Gastrocnemius medialis (tissue), 4 donors: Measurements from ENCODE around the gene FAAP20.

Source experiments
- CTCF ChIP-seq, 5 experiments: fragments of 450-650 bp in 3 of 5; fragments of 200-600 bp in 2 of 5; sonication (generic) in 2 of 5; IDR thresholded peaks in 4 of 5; conservative IDR thresholded peaks in 1 of 5; 1 replicate in 4 of 5; 2 replicates in 1 of 5; pipeline ENCODE4 v1.5.1; 2016 to 2019; ENCODE audit warnings: antibody characterized with exemption in 5 of 5, mild to moderate bottlenecking in 3 of 5, moderate library complexity in 3 of 5
- POLR2A ChIP-seq, 2 donors: fragments of 450-650 bp; IDR thresholded peaks; one replicate each; pipeline ENCODE4 v1.6.1; 2017; ENCODE audit warnings: antibody characterized with exemption in 2 of 2, mild to moderate bottlenecking in 2 of 2, moderate library complexity in 2 of 2

- TF ChIP-seq CTCF (IDR thresholded peaks at IDR 0.05 in 4 of 5, conservative IDR thresholded peaks at IDR 0.05 in 1 of 5) (no peak), POLR2A (IDR thresholded peaks at IDR 0.05) (no peak)
These were observed 35.5 kb upstream of the FAAP20 start for GRCh38 chr1:2229911-2230731.
